ENCODE results near the gene AMPD1.

AMPD1 gene

DNA sequence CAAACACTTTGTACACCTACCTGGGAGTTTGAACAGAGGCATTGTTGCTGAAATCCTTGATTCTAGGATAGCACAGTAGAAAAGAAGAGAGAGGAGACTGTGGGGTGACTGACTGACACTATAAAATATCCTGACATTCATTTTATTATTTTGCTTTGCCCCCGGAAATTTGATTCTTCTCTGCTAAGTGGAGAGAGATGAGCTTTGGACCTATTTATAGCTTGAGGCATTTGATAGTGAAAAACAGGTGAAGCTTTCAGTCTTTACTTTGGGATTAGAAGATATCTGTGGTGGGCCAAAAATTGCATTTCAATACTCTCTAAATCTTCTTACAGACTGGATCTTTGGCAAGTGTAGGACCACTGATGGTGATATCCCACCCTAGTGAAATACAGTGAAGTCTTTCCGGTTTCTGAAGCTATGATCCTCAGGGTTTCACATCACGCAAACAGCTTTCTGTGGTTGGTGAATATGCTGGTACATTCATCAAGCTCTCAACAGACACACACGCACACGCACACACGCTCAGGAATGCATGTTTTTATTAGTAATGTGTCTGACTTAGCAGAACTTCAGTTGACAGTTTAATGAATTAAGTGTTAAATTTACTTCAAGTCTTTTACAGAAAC lies at the start of gene AMPD1:
Gene AMPD1, minus strand, starts transcription at position 117 of the 629 bp plus-strand sequence. Its CDS starts 75 bp downstream, at position 42.
- H3K9ac ChIP-seq (ENCODE audit: insufficient read length, low read depth): no peak within 1 kb of the TSS

DNA sequence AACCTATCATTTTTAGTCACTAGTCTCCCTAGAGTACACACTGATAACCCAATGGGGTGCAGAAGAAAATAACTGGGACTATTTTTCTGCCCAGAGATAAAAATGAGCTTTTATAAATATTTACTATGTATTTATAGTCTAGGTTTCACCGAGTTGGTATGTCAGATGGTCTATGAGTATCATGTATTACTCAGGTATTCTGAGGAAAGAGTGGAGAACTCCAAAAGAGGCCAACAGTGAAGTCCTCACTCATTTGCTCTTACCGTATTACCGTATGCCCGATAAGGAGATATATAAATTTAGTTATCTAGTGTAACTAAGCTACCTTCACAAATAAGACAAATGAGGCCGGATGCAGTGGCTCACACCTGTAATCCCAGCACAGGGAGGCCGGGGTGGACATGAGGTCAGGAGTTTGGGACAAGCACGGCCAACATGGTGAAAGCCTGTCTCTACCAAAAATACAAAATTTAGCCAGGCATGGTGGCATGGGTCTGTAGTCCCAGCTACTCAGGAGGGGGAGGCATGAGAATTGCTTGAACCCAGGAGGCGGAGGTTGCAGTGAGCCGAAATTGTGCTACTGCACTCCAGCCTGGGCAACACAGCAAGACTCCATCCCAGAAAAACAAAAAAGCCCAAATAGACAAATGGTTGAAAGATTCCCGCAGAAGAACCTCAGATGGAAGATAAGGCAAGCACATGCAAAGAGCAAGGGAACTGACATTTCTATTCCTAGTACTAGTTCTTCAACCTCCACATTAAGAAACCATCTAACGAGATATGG lies 46.8 kb upstream of the AMPD1 start:
- Histone ChIP-seq H3K9me3 (ENCODE audit: insufficient read depth, low read length) (no peaks in the 10 kb centered on the region), H3K4me1 (ENCODE audit: insufficient read depth, insufficient read length) (no peaks in the 10 kb centered on the region), H3K36me3 (ENCODE audit: insufficient read depth, insufficient read length, low read length) (peaks cover 94% of the 10 kb centered on the region), H3K4me3 (ENCODE audit: insufficient read length, low read depth) (no peak overlapping the region), H3K9ac (ENCODE audit: insufficient read length, low read depth) (no peak overlapping the region), H3K27me3 (ENCODE audit: insufficient read depth, insufficient read length) (no peaks in the 10 kb centered on the region)
- DNase-seq (ENCODE audit: low read depth, low spot score): no peak
- TF ChIP-seq SUZ12 (IDR thresholded peaks at IDR 0.05; ENCODE audit: extremely low read depth, insufficient read depth, insufficient read length): no peak

More for the DNA sequence above, at the start of gene AMPD1:
- no peaks in the 10 kb centered on the region for H3K27me3 ChIP-seq (ENCODE audit: insufficient read depth, insufficient read length)
- TF ChIP-seq ZNF274 (IDR thresholded peaks at IDR 0.05; ENCODE audit: low read depth, low read length) (no peak), SUZ12 (IDR thresholded peaks at IDR 0.05; ENCODE audit: extremely low read depth, insufficient read depth, insufficient read length) (no peak), YY1 (IDR thresholded peaks at IDR 0.05; ENCODE audit: insufficient read depth, insufficient read length) (no peak)
- no peaks in the 10 kb centered on the region for H3K9me3 ChIP-seq (ENCODE audit: insufficient read depth, low read length)
- H3K4me3 ChIP-seq (ENCODE audit: insufficient read length, low read depth): no peak within 1 kb of the TSS
- no peak for DNase-seq (ENCODE audit: low read depth, low spot score)
- H3K4me1 ChIP-seq (ENCODE audit: insufficient read depth, insufficient read length): no peaks in the 10 kb centered on the region
- no peaks in the 10 kb centered on the region for H3K36me3 ChIP-seq (ENCODE audit: insufficient read depth, insufficient read length, low read length)

DNA sequence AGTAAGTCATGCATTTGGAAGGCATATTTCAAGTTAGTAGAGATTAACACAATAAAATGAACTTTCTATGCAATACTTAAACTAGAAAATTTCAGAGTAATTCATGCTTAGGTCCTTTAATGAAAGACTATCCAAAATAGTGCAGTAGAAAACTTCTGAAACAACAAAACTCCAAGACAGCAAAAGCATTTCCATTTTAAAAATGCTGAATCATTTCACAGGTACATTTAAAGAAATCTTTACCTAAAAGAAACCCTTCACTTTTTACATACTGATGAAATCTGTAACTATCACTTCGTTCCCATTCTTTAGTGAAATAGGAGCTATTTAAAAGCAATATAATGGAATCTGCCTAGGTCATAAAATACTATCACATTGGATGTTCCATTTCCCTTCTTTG lies 45.0 kb upstream of the AMPD1 start:
- no peak for DNase-seq (ENCODE audit: low read depth, low spot score)
- H3K27me3 ChIP-seq (ENCODE audit: insufficient read depth, insufficient read length): no peaks in the 10 kb centered on the region
- no peaks in the 10 kb centered on the region for H3K9me3 ChIP-seq (ENCODE audit: insufficient read depth, low read length)
- TF ChIP-seq SUZ12 (IDR thresholded peaks at IDR 0.05; ENCODE audit: extremely low read depth, insufficient read depth, insufficient read length) (no peak), ZNF274 (IDR thresholded peaks at IDR 0.05; ENCODE audit: low read depth, low read length) (no peak), YY1 (IDR thresholded peaks at IDR 0.05; ENCODE audit: insufficient read depth, insufficient read length) (no peak)
- no peak overlapping the region for H3K9ac ChIP-seq (ENCODE audit: insufficient read length, low read depth)
- H3K4me3 ChIP-seq (ENCODE audit: insufficient read length, low read depth): no peak overlapping the region
- peaks cover 95% of the 10 kb centered on the region for H3K36me3 ChIP-seq (ENCODE audit: insufficient read depth, insufficient read length, low read length)
- no peaks in the 10 kb centered on the region for H3K4me1 ChIP-seq (ENCODE audit: insufficient read depth, insufficient read length)

DNA sequence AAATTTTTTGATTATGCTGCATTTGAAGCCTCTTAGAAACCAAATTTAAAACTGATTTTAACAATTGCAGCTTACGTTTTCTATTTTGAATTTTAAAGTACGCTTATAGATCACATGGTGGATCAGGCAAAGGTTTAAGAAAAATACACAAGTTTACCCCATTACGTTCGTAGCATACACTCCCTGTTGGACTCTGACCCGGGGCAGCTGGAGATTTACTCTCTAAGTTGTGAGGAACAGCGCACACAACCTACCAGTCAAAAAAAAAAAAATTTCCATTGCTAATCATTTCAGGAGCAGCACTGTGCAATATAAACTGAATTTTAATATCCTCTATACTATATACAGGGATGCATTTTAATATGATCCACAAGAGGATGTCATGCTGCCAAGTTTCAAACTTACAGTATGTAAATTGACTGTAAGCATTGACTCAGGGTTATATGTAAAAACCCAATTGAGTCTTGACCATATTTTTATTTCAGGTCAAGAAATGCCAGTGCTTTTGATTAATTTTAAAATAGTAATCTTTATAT lies 42.0 kb upstream of the AMPD1 start:
- DNase-seq (ENCODE audit: low read depth, low spot score): no peak
- H3K4me1 ChIP-seq (ENCODE audit: insufficient read depth, insufficient read length): no peaks in the 10 kb centered on the region
- H3K9ac ChIP-seq (ENCODE audit: insufficient read length, low read depth): no peak overlapping the region
- TF ChIP-seq YY1 (IDR thresholded peaks at IDR 0.05; ENCODE audit: insufficient read depth, insufficient read length) (no peak), SUZ12 (IDR thresholded peaks at IDR 0.05; ENCODE audit: extremely low read depth, insufficient read depth, insufficient read length) (no peak), ZNF274 (IDR thresholded peaks at IDR 0.05; ENCODE audit: low read depth, low read length) (no peak)
- H3K27me3 ChIP-seq (ENCODE audit: insufficient read depth, insufficient read length): no peaks in the 10 kb centered on the region
- H3K36me3 ChIP-seq (ENCODE audit: insufficient read depth, insufficient read length, low read length): peaks cover 95% of the 10 kb centered on the region
- no peaks in the 10 kb centered on the region for H3K9me3 ChIP-seq (ENCODE audit: insufficient read depth, low read length)
- no peak overlapping the region for H3K4me3 ChIP-seq (ENCODE audit: insufficient read length, low read depth)

DNA sequence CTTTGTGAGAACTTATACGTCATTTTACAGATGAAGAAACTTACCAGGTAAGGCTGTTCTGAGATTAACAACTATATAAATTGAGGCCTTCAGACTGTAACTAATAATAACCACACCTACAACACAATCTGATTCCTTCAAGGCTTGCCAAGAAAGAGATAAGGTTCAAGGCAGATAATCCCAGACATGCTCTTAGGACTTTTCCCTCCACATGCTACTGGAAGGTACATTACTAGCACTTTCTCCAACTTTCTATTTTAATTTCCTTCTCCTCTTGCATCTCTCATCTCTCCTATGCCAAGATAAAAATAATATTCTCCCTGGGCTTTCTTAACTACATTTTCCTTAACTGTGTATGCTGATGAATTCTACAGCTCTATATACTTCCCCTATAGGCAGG lies 40.1 kb upstream of the AMPD1 start:
- Histone ChIP-seq H3K27me3 (ENCODE audit: insufficient read depth, insufficient read length) (no peaks in the 10 kb centered on the region), H3K9ac (ENCODE audit: insufficient read length, low read depth) (no peak overlapping the region), H3K4me1 (ENCODE audit: insufficient read depth, insufficient read length) (no peaks in the 10 kb centered on the region), H3K36me3 (ENCODE audit: insufficient read depth, insufficient read length, low read length) (peaks cover 95% of the 10 kb centered on the region), H3K9me3 (ENCODE audit: insufficient read depth, low read length) (no peaks in the 10 kb centered on the region), H3K4me3 (ENCODE audit: insufficient read length, low read depth) (no peak overlapping the region)
- TF ChIP-seq ZNF274 (IDR thresholded peaks at IDR 0.05; ENCODE audit: low read depth, low read length): no peak
- no peak for TF ChIP-seq SUZ12 (IDR thresholded peaks at IDR 0.05; ENCODE audit: extremely low read depth, insufficient read depth, insufficient read length)
- no peak for TF ChIP-seq YY1 (IDR thresholded peaks at IDR 0.05; ENCODE audit: insufficient read depth, insufficient read length)
- DNase-seq (ENCODE audit: low read depth, low spot score): no peak

DNA sequence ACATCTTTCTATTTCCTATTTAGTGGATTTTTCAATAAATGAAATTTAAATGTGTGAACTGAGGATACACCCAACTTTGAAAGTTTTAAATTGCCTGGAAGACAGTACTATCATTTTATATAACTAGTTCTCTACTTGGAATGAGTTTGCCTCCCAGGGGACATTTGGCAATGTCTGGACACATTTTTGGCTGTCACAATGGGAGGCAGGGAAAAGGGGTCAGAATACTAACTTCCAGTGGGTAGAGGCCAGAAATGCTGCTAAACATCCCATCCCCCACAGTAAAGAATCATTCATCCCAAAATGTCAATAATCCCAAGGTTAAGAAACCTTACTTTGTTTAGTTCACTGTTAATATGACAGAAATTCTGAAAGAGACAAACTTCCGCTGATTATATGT lies 34.4 kb upstream of the AMPD1 start:
- Histone ChIP-seq H3K9me3 (ENCODE audit: insufficient read depth, low read length) (no peaks in the 10 kb centered on the region), H3K27me3 (ENCODE audit: insufficient read depth, insufficient read length) (no peaks in the 10 kb centered on the region), H3K4me3 (ENCODE audit: insufficient read length, low read depth) (no peak overlapping the region), H3K36me3 (ENCODE audit: insufficient read depth, insufficient read length, low read length) (peaks cover 100% of the 10 kb centered on the region), H3K4me1 (ENCODE audit: insufficient read depth, insufficient read length) (no peaks in the 10 kb centered on the region), H3K9ac (ENCODE audit: insufficient read length, low read depth) (no peak overlapping the region)
- DNase-seq (ENCODE audit: low read depth, low spot score): no peak
- no peak for TF ChIP-seq ZNF274 (IDR thresholded peaks at IDR 0.05; ENCODE audit: low read depth, low read length)
- no peak for TF ChIP-seq SUZ12 (IDR thresholded peaks at IDR 0.05; ENCODE audit: extremely low read depth, insufficient read depth, insufficient read length)
- TF ChIP-seq YY1 (IDR thresholded peaks at IDR 0.05; ENCODE audit: insufficient read depth, insufficient read length): no peak

DNA sequence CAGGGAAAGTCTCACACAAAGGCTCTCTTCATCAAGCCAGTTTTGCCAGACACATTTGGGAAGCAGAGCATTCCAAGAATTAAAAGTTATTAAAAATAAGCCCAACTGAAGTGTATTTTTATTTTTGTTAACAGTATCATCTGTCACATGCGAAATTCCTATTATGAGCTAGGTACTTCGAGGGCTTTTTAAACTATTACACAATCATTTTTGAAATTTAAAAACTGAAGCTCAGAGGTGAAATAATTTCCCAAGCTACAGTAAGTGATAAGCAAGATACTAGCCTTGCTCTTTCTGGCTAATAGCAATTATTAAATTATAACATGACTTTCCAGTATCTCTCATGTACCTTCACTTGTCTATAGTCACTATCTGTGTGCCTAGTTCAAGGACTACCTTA lies 33.2 kb upstream of the AMPD1 start:
- Histone ChIP-seq H3K4me3 (ENCODE audit: insufficient read length, low read depth) (no peak overlapping the region), H3K9me3 (ENCODE audit: insufficient read depth, low read length) (no peaks in the 10 kb centered on the region), H3K4me1 (ENCODE audit: insufficient read depth, insufficient read length) (no peaks in the 10 kb centered on the region), H3K36me3 (ENCODE audit: insufficient read depth, insufficient read length, low read length) (peaks cover 100% of the 10 kb centered on the region), H3K27me3 (ENCODE audit: insufficient read depth, insufficient read length) (no peaks in the 10 kb centered on the region), H3K9ac (ENCODE audit: insufficient read length, low read depth) (no peak overlapping the region)
- TF ChIP-seq SUZ12 (IDR thresholded peaks at IDR 0.05; ENCODE audit: extremely low read depth, insufficient read depth, insufficient read length) (no peak), YY1 (IDR thresholded peaks at IDR 0.05; ENCODE audit: insufficient read depth, insufficient read length) (no peak), ZNF274 (IDR thresholded peaks at IDR 0.05; ENCODE audit: low read depth, low read length) (no peak)
- no peak for DNase-seq (ENCODE audit: low read depth, low spot score)

Data from NT2/D1 (cell line).